ENCODE data around the gene IL20RB. TPM values are rescaled to one million over a fixed set of nuclear protein-coding genes. Genes with fewer than 3 reads are reported as not detected.

Gene IL20RB
- total RNA-seq, 1 donor from 2014 or later = 1.8 TPM

- Mint-ChIP-seq H3K9me3 (ENCODE audit: unreplicated experiment) (no peaks in the 10 kb centered on the region), H3K27me3 (ENCODE audit: unreplicated experiment) (peaks cover 2% of the 10 kb centered on the region), H3K4me1 (ENCODE audit: low read depth, unreplicated experiment) (no peaks in the 10 kb centered on the region), H3K27ac (ENCODE audit: unreplicated experiment) (no peak overlapping the region), H3K36me3 (ENCODE audit: unreplicated experiment) (peaks cover 6% of the 10 kb centered on the region), H3K4me3 (ENCODE audit: unreplicated experiment) (no peak overlapping the region)
- TF ChIP-seq CTCF (IDR thresholded peaks at IDR 0.05; ENCODE audit: partially characterized antibody, unreplicated experiment) = no peak
- no peak for DNase-seq
Measured at GRCh38 chr3:137041251-137041650, 83.5 kb downstream of the IL20RB start.

GRCh38 chr3:137041686-137042085 lies 83.9 kb downstream of the IL20RB start:
- H3K27ac Mint-ChIP-seq (ENCODE audit: unreplicated experiment) = no peak overlapping the region
- no peaks in the 10 kb centered on the region for H3K4me1 Mint-ChIP-seq (ENCODE audit: low read depth, unreplicated experiment)
- no peak overlapping the region for H3K4me3 Mint-ChIP-seq (ENCODE audit: unreplicated experiment)
- peaks cover 2% of the 10 kb centered on the region for H3K27me3 Mint-ChIP-seq (ENCODE audit: unreplicated experiment)
- DNase-seq = no peak
- peaks cover 6% of the 10 kb centered on the region for H3K36me3 Mint-ChIP-seq (ENCODE audit: unreplicated experiment)
- no peak for TF ChIP-seq CTCF (IDR thresholded peaks at IDR 0.05; ENCODE audit: partially characterized antibody, unreplicated experiment)
- no peaks in the 10 kb centered on the region for H3K9me3 Mint-ChIP-seq (ENCODE audit: unreplicated experiment)

GRCh38 chr3:137046747-137047146 lies 89.0 kb downstream of the IL20RB start:
- Mint-ChIP-seq H3K36me3 (ENCODE audit: unreplicated experiment) (no peaks in the 10 kb centered on the region), H3K9me3 (ENCODE audit: unreplicated experiment) (no peaks in the 10 kb centered on the region), H3K27me3 (ENCODE audit: unreplicated experiment) (peaks cover 2% of the 10 kb centered on the region), H3K4me3 (ENCODE audit: unreplicated experiment) (no peak overlapping the region), H3K4me1 (ENCODE audit: low read depth, unreplicated experiment) (peaks cover 2% of the 10 kb centered on the region), H3K27ac (ENCODE audit: unreplicated experiment) (no peak overlapping the region)
- TF ChIP-seq CTCF (IDR thresholded peaks at IDR 0.05; ENCODE audit: partially characterized antibody, unreplicated experiment) = no peak
- no peak for DNase-seq

- Mint-ChIP-seq H3K4me3 (ENCODE audit: unreplicated experiment) (no peak overlapping the region), H3K9me3 (ENCODE audit: unreplicated experiment) (no peaks in the 10 kb centered on the region), H3K36me3 (ENCODE audit: unreplicated experiment) (no peaks in the 10 kb centered on the region), H3K27ac (ENCODE audit: unreplicated experiment) (no peak overlapping the region), H3K4me1 (ENCODE audit: low read depth, unreplicated experiment) (peaks cover 2% of the 10 kb centered on the region), H3K27me3 (ENCODE audit: unreplicated experiment) (peaks cover 2% of the 10 kb centered on the region)
- no peak for DNase-seq
- no peak for TF ChIP-seq CTCF (IDR thresholded peaks at IDR 0.05; ENCODE audit: partially characterized antibody, unreplicated experiment)
Measured at GRCh38 chr3:137047240-137047639, 89.5 kb downstream of the IL20RB start.

- Mint-ChIP-seq H3K36me3 (ENCODE audit: unreplicated experiment) (no peaks in the 10 kb centered on the region), H3K4me3 (ENCODE audit: unreplicated experiment) (no peak overlapping the region)
- no peak for TF ChIP-seq CTCF (IDR thresholded peaks at IDR 0.05; ENCODE audit: partially characterized antibody, unreplicated experiment)
Measured at GRCh38 chr3:137050281-137050680, 92.5 kb downstream of the IL20RB start.

More at GRCh38 chr3:137050281-137050680, 92.5 kb downstream of the IL20RB start:
- H3K4me1 Mint-ChIP-seq (ENCODE audit: low read depth, unreplicated experiment) = peaks cover 2% of the 10 kb centered on the region
- H3K27ac Mint-ChIP-seq (ENCODE audit: unreplicated experiment) = no peak overlapping the region
- H3K9me3 Mint-ChIP-seq (ENCODE audit: unreplicated experiment) = no peaks in the 10 kb centered on the region
- peaks cover 1% of the 10 kb centered on the region for H3K27me3 Mint-ChIP-seq (ENCODE audit: unreplicated experiment)
- no peak for DNase-seq

Data from glutamatergic neuron (in vitro differentiated cells).